ENCODE results near the gene GCC2.

DNA sequence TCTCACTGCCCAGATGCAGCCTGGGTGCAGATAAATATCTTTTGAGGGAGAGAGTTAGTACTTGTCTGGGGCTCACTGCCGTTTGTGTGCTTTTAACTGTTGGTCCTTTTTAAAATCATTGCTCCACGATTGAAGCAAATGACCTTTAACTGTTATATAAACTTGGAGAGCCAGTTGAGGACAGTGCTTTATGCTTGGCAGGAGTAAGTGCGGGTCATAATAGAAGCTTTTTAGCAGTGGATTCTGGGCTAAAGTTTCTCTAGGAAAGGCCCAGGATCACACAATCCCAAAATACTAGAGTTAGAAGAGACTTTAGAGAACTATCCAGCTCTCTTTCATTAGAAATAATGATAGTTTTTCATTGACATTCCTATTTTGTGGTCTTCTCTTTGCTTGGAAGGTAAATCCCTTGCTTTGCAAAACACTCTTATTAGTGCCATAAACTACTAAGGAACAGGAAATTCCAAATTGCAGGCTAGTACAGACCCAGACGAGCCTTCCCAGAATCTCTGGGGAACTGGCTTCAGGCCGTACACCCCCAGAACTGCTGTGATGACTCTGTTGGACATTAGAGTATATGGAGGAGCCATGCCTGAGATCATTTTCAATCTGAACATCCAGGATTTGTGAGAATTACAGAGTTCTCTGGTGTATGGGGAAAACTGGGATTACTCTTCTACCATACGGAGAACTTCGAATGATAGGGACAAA is 104.4 kb downstream of the GCC2 start:
- TF ChIP-seq, protein P1, sequence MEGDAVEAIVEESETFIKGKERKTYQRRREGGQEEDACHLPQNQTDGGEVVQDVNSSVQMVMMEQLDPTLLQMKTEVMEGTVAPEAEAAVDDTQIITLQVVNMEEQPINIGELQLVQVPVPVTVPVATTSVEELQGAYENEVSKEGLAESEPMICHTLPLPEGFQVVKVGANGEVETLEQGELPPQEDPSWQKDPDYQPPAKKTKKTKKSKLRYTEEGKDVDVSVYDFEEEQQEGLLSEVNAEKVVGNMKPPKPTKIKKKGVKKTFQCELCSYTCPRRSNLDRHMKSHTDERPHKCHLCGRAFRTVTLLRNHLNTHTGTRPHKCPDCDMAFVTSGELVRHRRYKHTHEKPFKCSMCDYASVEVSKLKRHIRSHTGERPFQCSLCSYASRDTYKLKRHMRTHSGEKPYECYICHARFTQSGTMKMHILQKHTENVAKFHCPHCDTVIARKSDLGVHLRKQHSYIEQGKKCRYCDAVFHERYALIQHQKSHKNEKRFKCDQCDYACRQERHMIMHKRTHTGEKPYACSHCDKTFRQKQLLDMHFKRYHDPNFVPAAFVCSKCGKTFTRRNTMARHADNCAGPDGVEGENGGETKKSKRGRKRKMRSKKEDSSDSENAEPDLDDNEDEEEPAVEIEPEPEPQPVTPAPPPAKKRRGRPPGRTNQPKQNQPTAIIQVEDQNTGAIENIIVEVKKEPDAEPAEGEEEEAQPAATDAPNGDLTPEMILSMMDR (conservative IDR thresholded peaks at IDR 0.05), result no peak
- TF ChIP-seq ZFX (IDR thresholded peaks at IDR 0.05), result no peak
